22Rv1 (cell line): ENCODE data around the gene PIK3AP1.

Source experiments
- CTCF ChIP-seq: fragments of 450-650 bp; IDR thresholded peaks from 2 replicates; pipeline ENCODE4 v1.5.1; 2017; ENCODE audit warnings: mild to moderate bottlenecking
- ZFX ChIP-seq: fragments of 450-650 bp; IDR thresholded peaks from 2 replicates; pipeline ENCODE4 v1.6.1; 2017; ENCODE audit warnings: antibody characterized with exemption, borderline replicate concordance

GRCh38 chr10:96609510-96609909 lies 110.8 kb downstream of the PIK3AP1 start:
- TF ChIP-seq CTCF (no peak), ZFX (no peak)
